Endothelial cell of umbilical vein (primary cell): ENCODE results near the gene AGXT. TPM values are rescaled to one million over a fixed set of nuclear protein-coding genes. Genes with fewer than 3 reads are reported as not detected.

Experiments used
- BruUV-seq: library from RNA; stranded (reverse); fragments of 400-500 nt; replicated peaks from 2 replicates; lab custom pipeline; 2021; lab: Mats Ljungman, UMichigan
- CTCF ChIA-PET: fragments of 300-600, 350-600 bp; sonication (Branson Sonifier 250); formaldehyde crosslinking; loops from one replicate; lab custom pipeline; 2021; ENCODE audit warnings: antibody characterized with exemption, inconsistent platforms; lab: Charles Lee
- POLR2A ChIA-PET: fragments of 300-600, 350-600 bp; sonication (Branson Sonifier 250); formaldehyde crosslinking; loops from one replicate; lab custom pipeline; 2021; ENCODE audit warnings: antibody characterized with exemption, inconsistent platforms; lab: Charles Lee
- DNase-seq: peaks from one replicate; pipeline ENCODE4 v3.0.0-alpha.2; 2011; ENCODE audit warnings: low read depth, low spot score
- FAIRE-seq: peaks from 2 replicates; lab custom pipeline; 2011; peaks lifted over from hg19 to GRCh38; lab: Jason Lieb, UNC
- H2AFZ ChIP-seq: 2 replicates; pipeline ENCODE4 v1.6.0; 2012; ENCODE audit warnings: low read depth, low read length, control low read depth, inconsistent platforms
- H3K27ac ChIP-seq: 2 replicates; pipeline ENCODE4 v1.5.1; 2011; ENCODE audit warnings: low read depth, mild to moderate bottlenecking, control low read depth, low read length, moderate library complexity; ENCODE audit not compliant: insufficient read depth
- H3K27me3 ChIP-seq, 2 experiments: 2 replicates each; pipeline versions ENCODE4 v1.6.0 to v1.6.1; 2011; ENCODE audit warnings: low read length in 2 of 2, mixed read lengths in 1 of 2; ENCODE audit not compliant: control insufficient read depth in 2 of 2, insufficient read depth in 2 of 2
- H3K36me3 ChIP-seq, 2 experiments: 2 replicates in 1 of 2; 3 replicates in 1 of 2; pipeline ENCODE4 v1.5.1; 2011; ENCODE audit warnings: low read length in 2 of 2, mild to moderate bottlenecking in 1 of 2, moderate library complexity in 1 of 2; ENCODE audit not compliant: control insufficient read depth in 2 of 2, insufficient read depth in 2 of 2; ENCODE audit errors: extremely low read depth in 1 of 2
- H3K4me1 ChIP-seq: 3 replicates; pipeline ENCODE4 v1.5.1; 2011; ENCODE audit warnings: mild to moderate bottlenecking, low read length; ENCODE audit not compliant: control insufficient read depth, insufficient read depth; ENCODE audit errors: extremely low read depth
- H3K4me2 ChIP-seq: 2 replicates; pipeline ENCODE4 v1.6.1; 2011; ENCODE audit warnings: low read length, control low read depth, mixed read lengths; ENCODE audit not compliant: insufficient read depth
- H3K4me3 ChIP-seq, 3 experiments: fragments of 200-600 bp in 1 of 3; sonication (generic), shearing (Covaris generic) in 1 of 3; replicated peaks in 1 of 3; 2 replicates each; pipeline ENCODE4 v1.5.1; 2011 to 2016; ENCODE audit warnings: control low read depth in 3 of 3, low read length in 3 of 3, mild to moderate bottlenecking in 2 of 3, inconsistent platforms in 1 of 3, low read depth in 1 of 3, moderate library complexity in 1 of 3; ENCODE audit not compliant: insufficient read depth in 1 of 3
- H3K79me2 ChIP-seq: 2 replicates; pipeline ENCODE4 v1.6.0; 2012; ENCODE audit warnings: low read length, inconsistent platforms; ENCODE audit not compliant: control insufficient read depth, insufficient read depth
- H3K9ac ChIP-seq: replicated peaks from 2 replicates; pipeline ENCODE3; 2011; ENCODE audit warnings: low read length, control low read depth; ENCODE audit not compliant: insufficient read depth; ENCODE audit errors: extremely low read depth
- H3K9me1 ChIP-seq: replicated peaks from 3 replicates; pipeline ENCODE4 v1.6.0; 2011; ENCODE audit warnings: mild to moderate bottlenecking, low read length; ENCODE audit not compliant: control insufficient read depth, insufficient read depth; ENCODE audit errors: extremely low read depth
- H3K9me3 ChIP-seq: replicated peaks from 2 replicates; pipeline ENCODE4 v1.5.1; 2012; ENCODE audit warnings: low read length, inconsistent platforms; ENCODE audit not compliant: control insufficient read depth, insufficient read depth
- H4K20me1 ChIP-seq: replicated peaks from 2 replicates; pipeline ENCODE3; 2011; ENCODE audit warnings: mild to moderate bottlenecking, low read length; ENCODE audit not compliant: control insufficient read depth, insufficient read depth; ENCODE audit errors: extremely low read depth
- EZH2 ChIP-seq: IDR thresholded peaks from 2 replicates; pipeline ENCODE4 v1.6.1; 2012; ENCODE audit warnings: borderline replicate concordance, low read depth, mild to moderate bottlenecking, moderate library complexity, low read length, inconsistent platforms; ENCODE audit not compliant: severe bottlenecking
- FOS ChIP-seq: IDR thresholded peaks from 2 replicates; pipeline ENCODE4 v1.6.1; 2011; ENCODE audit warnings: mild to moderate bottlenecking, low read length, moderate library complexity, borderline replicate concordance; ENCODE audit not compliant: insufficient read depth
- GATA2 ChIP-seq: IDR thresholded peaks from 2 replicates; pipeline ENCODE4 v1.7.0; 2011; ENCODE audit warnings: low read depth, mild to moderate bottlenecking, moderate library complexity, mixed read lengths, low read length; ENCODE audit not compliant: insufficient read length, insufficient read depth
- JUN ChIP-seq: IDR thresholded peaks from 2 replicates; pipeline ENCODE4 v1.6.1; 2011; ENCODE audit warnings: borderline replicate concordance, low read depth; ENCODE audit not compliant: insufficient read length, insufficient read depth
- MAX ChIP-seq: IDR thresholded peaks from 2 replicates; pipeline ENCODE4 v1.6.1; 2011; ENCODE audit not compliant: insufficient read depth, insufficient read length
- MYC ChIP-seq: IDR thresholded peaks from one replicate; pipeline ENCODE4 v1.6.1; 2011; ENCODE audit warnings: mild to moderate bottlenecking, low read depth, low read length
- POLR2A ChIP-seq: IDR thresholded peaks from 2 replicates; pipeline ENCODE4 v1.6.1; 2012; ENCODE audit warnings: low read depth, mild to moderate bottlenecking, control low read depth, low read length
- POLR2AphosphoS5 ChIP-seq: IDR thresholded peaks from 2 replicates; pipeline ENCODE4 v1.6.1; 2012; ENCODE audit warnings: low read depth, mild to moderate bottlenecking, control low read depth, low read length, moderate library complexity; ENCODE audit not compliant: insufficient read depth
- dilution Hi-C: fragments of 300-500 bp; cut with MboI; formaldehyde crosslinking; loops from one replicate; pipeline ENCODE4 v1.15.0; 2019; ENCODE audit warnings: low sequenced_read_pairs; ENCODE audit not compliant: extremely low pct_ligation_motif_present
- intact Hi-C: fragments of 100-400 bp; cut with micrococcal nuclease; formaldehyde crosslinking; loops from one replicate; pipeline ENCODE4 v1.10.0; 2022
- polyA plus RNA-seq, 4 experiments: library from polyadenylated mRNA; depleted of rRNA in 3 of 4; stranded (reverse) in 3 of 4; unstranded in 1 of 4; fragments of >200 nt; gene quantifications; 2 replicates each; pipeline versions ENCODE4 v1.2.1 to v1.2.3, GENCODE V29; 2011 to 2012; ENCODE audit warnings: missing spikeins in 1 of 4
- total RNA-seq: library from RNA; stranded (reverse); gene quantifications from 2 replicates; pipeline ENCODE4 v1.2.3, GENCODE V29; 2021
- TF ChIP-seq, protein P1 (sequence below), 2 donors: IDR thresholded peaks; 1 replicate in 1 of 2; 2 replicates in 1 of 2; pipeline ENCODE4 v1.5.1; 2011; ENCODE audit warnings: low read length in 2 of 2, mild to moderate bottlenecking in 2 of 2, moderate library complexity in 2 of 2, control low read depth in 1 of 2, inconsistent platforms in 1 of 2, low read depth in 1 of 2; ENCODE audit not compliant: insufficient read depth in 1 of 2; ENCODE audit errors: extremely low read depth in 1 of 2

Gene AGXT
- total and polyA plus RNA-seq, 2 donors (not counting 3 experiments of a cell fraction or from before 2014, with no cell fraction given): not detected

- Histone ChIP-seq H3K9ac (no peak overlapping the region), H3K27me3 (peaks cover 0 to 1% of the 10 kb centered on the region in 2 experiments), H3K4me3 (no peak overlapping the region), H4K20me1 (no peaks in the 10 kb centered on the region), H3K27ac (no peak overlapping the region), H3K79me2 (no peaks in the 10 kb centered on the region), H3K9me3 (no peaks in the 10 kb centered on the region), H3K4me1 (no peaks in the 10 kb centered on the region), H3K36me3 (no peaks in the 10 kb centered on the region), H3K4me2 (no peak overlapping the region), H2AFZ (no peak overlapping the region), H3K9me1 (no peaks in the 10 kb centered on the region)
- no peak for DNase-seq
- CTCF ChIA-PET: interaction anchor here (1.0 kb wide), 1 partner anchor 29 kb away, joined by 3 read pairs; no protein-coding TSS in a partner anchor
- intact Hi-C loops (no loop called here), dilution Hi-C loops (no loop called here)
- TF ChIP-seq POLR2A (no peak), GATA2 (no peak), EZH2 (no peak), FOS (no peak), MAX (no peak), POLR2AphosphoS5 (no peak), JUN (no peak), MYC (no peak)
- TF ChIP-seq, protein P1, sequence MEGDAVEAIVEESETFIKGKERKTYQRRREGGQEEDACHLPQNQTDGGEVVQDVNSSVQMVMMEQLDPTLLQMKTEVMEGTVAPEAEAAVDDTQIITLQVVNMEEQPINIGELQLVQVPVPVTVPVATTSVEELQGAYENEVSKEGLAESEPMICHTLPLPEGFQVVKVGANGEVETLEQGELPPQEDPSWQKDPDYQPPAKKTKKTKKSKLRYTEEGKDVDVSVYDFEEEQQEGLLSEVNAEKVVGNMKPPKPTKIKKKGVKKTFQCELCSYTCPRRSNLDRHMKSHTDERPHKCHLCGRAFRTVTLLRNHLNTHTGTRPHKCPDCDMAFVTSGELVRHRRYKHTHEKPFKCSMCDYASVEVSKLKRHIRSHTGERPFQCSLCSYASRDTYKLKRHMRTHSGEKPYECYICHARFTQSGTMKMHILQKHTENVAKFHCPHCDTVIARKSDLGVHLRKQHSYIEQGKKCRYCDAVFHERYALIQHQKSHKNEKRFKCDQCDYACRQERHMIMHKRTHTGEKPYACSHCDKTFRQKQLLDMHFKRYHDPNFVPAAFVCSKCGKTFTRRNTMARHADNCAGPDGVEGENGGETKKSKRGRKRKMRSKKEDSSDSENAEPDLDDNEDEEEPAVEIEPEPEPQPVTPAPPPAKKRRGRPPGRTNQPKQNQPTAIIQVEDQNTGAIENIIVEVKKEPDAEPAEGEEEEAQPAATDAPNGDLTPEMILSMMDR (IDR thresholded peaks at IDR 0.05; ENCODE audit: extremely low read depth in 1 of 2, insufficient read depth in 1 of 2, low read depth in 1 of 2, low read length in 2 of 2): no peak
- BruUV-seq: no TSS peak
- POLR2A ChIA-PET: no interaction called here
- FAIRE-seq: no peak
Measured at GRCh38 chr2:240885566-240885965, 16.9 kb downstream of the AGXT start.
